Measurements from ENCODE around the gene AIFM2. TPM values are rescaled to one million over a fixed set of nuclear protein-coding genes. Genes with fewer than 3 reads are reported as not detected.
A peak's percentile ranks its signal among the peaks of the same experiment; 100 is the strongest.

AIFM2 gene
- total and polyA plus RNA-seq, 4 donors = 5.0 to 20.3 (median 9.7) TPM

DNA sequence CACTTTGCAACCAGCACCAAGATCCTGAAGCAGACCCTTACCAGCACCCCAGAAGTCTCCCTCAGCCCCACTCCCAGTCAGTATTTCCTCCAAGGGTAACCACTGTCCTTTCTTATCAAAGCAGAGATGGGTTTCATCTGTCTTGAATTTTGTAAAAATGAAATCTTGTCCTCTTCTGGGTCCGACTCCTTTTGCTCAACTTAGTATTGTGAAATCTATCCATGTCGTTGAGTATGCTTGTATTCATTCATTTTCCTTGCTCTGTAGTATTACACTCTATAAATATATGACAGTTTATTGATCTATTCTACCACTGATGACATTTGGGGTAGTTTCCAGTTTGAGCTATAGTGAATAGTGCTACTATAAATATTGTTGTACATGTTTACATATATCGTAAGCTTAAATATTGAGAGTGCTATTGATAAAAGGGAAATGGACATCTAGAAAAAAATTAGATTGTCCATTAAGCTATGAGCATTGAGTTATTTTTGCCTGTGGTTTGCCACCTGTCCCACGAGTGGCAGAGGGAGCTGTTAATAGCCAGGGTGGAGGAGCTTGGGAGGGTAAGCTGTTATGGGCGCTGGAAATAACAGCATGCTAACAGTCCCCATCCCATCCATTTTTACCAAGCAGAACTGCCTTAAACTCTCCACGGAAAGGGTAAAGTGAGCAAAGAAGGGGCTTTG, 36.5 kb downstream of the AIFM2 start:
- no peaks in the 10 kb centered on the region for H3K9me3 ChIP-seq (ENCODE audit: control insufficient read depth in 4 of 4, low read length in 3 of 4)
- no peak overlapping the region for H3K4me3 ChIP-seq (ENCODE audit: low read depth in 1 of 3, low read length in 3 of 3)
- DNase-seq (ENCODE audit: low spot score) = no peak
- H3K36me3 ChIP-seq (ENCODE audit: control insufficient read depth in 4 of 4, insufficient read depth in 3 of 4, low read depth in 1 of 4, low read length in 3 of 4) = peaks cover 0 to 5% (median 1%) of the 10 kb centered on the region in 4 donors
- H3K27ac ChIP-seq (ENCODE audit: low read depth in 1 of 2, low read length in 2 of 2) = no peak overlapping the region
- H3K4me1 ChIP-seq (ENCODE audit: control insufficient read depth in 4 of 4, insufficient read depth in 4 of 4, low read length in 3 of 4) = peaks cover 0 to 19% (median 8%) of the 10 kb centered on the region in 4 donors
- TF ChIP-seq RAD21 (IDR thresholded peaks at IDR 0.05) (no peak), HNF4G (IDR thresholded peaks at IDR 0.05) (no peak), YY1 (IDR thresholded peaks at IDR 0.05) (no peak), FOXA2 (IDR thresholded peaks at IDR 0.05) (no peak), JUND (IDR thresholded peaks at IDR 0.05) (no peak)
- TF ChIP-seq, protein P1, sequence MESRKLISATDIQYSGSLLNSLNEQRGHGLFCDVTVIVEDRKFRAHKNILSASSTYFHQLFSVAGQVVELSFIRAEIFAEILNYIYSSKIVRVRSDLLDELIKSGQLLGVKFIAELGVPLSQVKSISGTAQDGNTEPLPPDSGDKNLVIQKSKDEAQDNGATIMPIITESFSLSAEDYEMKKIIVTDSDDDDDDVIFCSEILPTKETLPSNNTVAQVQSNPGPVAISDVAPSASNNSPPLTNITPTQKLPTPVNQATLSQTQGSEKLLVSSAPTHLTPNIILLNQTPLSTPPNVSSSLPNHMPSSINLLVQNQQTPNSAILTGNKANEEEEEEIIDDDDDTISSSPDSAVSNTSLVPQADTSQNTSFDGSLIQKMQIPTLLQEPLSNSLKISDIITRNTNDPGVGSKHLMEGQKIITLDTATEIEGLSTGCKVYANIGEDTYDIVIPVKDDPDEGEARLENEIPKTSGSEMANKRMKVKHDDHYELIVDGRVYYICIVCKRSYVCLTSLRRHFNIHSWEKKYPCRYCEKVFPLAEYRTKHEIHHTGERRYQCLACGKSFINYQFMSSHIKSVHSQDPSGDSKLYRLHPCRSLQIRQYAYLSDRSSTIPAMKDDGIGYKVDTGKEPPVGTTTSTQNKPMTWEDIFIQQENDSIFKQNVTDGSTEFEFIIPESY (IDR thresholded peaks at IDR 0.05) = no peak
- H3K27me3 ChIP-seq (ENCODE audit: control insufficient read depth in 4 of 4, insufficient read depth in 4 of 4, low read length in 3 of 4) = no peaks in the 10 kb centered on the region
- H3K9ac ChIP-seq (ENCODE audit: low read depth in 1 of 2, low read length in 2 of 2) = no peak overlapping the region
- 83% methylated on average over 6 of the region's 6 CpGs for WGBS

DNA sequence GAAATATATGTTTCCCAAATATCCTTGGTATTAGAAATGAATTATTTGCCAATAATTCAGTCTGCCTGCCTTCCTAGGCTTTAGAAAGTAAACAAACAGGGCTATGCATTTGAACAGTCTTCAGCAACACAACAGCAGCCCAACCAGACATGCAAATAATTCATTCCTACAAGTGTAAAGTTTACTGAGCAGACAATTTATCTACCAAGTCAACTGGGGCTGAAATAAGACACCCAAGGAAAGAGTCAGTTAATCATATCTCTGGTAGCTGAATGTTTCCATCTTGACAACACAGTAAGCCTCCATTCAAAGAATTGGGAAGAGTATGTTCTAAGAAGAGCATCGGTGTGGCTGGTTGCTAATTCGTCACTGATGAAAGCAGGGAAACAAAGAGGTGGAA, 38.4 kb downstream of the AIFM2 start:
- H3K9ac ChIP-seq (ENCODE audit: low read depth in 1 of 2, low read length in 2 of 2) = no peak overlapping the region
- TF ChIP-seq, protein P1 (IDR thresholded peaks at IDR 0.05) = no peak
- TF ChIP-seq SP1 (IDR thresholded peaks at IDR 0.05) = no peak
- TF ChIP-seq, protein P2, sequence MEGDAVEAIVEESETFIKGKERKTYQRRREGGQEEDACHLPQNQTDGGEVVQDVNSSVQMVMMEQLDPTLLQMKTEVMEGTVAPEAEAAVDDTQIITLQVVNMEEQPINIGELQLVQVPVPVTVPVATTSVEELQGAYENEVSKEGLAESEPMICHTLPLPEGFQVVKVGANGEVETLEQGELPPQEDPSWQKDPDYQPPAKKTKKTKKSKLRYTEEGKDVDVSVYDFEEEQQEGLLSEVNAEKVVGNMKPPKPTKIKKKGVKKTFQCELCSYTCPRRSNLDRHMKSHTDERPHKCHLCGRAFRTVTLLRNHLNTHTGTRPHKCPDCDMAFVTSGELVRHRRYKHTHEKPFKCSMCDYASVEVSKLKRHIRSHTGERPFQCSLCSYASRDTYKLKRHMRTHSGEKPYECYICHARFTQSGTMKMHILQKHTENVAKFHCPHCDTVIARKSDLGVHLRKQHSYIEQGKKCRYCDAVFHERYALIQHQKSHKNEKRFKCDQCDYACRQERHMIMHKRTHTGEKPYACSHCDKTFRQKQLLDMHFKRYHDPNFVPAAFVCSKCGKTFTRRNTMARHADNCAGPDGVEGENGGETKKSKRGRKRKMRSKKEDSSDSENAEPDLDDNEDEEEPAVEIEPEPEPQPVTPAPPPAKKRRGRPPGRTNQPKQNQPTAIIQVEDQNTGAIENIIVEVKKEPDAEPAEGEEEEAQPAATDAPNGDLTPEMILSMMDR (IDR thresholded peaks at IDR 0.05; ENCODE audit: low read depth, low read length, missing input control) = no peak
- TF ChIP-seq EGR1 (IDR thresholded peaks at IDR 0.05; ENCODE audit: low read depth in 2 of 2) = no peak
- TF ChIP-seq TAF1 (conservative IDR thresholded peaks at IDR 0.05) = no peak
- no peak overlapping the region for H3K4me3 ChIP-seq (ENCODE audit: low read depth in 1 of 3, low read length in 3 of 3)
- peaks cover 0 to 4% (median 1%) of the 10 kb centered on the region in 4 donors for H3K36me3 ChIP-seq (ENCODE audit: control insufficient read depth in 4 of 4, insufficient read depth in 3 of 4, low read depth in 1 of 4, low read length in 3 of 4)
- no peak for DNase-seq (ENCODE audit: low spot score)
- peaks cover 0 to 28% (median 14%) of the 10 kb centered on the region in 4 donors for H3K4me1 ChIP-seq (ENCODE audit: control insufficient read depth in 4 of 4, insufficient read depth in 4 of 4, low read length in 3 of 4)
- H3K9me3 ChIP-seq (ENCODE audit: control insufficient read depth in 4 of 4, low read length in 3 of 4) = no peaks in the 10 kb centered on the region
- no peaks in the 10 kb centered on the region for H3K27me3 ChIP-seq (ENCODE audit: control insufficient read depth in 4 of 4, insufficient read depth in 4 of 4, low read length in 3 of 4)
- 94% methylated on average over 2 of the region's 2 CpGs for WGBS
- no peak overlapping the region for H3K27ac ChIP-seq (ENCODE audit: low read depth in 1 of 2, low read length in 2 of 2)

DNA sequence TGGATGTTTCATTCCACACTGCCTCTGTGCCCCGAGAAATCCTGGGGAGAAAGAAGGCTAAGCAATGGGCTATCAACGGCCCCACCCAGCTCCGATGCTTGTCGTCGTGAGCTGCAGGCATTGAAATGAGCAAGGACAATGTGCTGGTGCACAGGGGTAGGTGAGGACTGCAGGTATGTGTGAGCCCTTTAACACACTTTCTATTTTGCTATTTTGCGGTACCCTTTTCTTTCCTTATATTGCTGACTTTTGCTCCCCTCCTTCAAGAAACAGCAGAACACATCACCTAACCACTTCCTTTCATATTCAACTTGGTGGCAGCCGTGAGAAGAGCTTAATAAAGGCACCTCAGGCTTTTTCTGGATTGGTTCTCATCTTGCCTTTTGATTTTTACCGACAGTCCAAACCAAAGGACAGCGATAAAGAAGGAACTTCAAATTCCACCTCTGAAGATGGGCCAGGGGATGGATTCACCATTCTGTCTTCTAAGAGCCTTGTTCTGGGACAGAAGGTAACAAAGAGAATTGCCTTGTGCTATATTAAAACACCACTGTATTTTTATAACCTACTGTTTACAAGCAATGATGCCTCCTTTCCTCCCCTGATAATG, 39.2 kb downstream of the AIFM2 start:
- Histone ChIP-seq H3K9me3 (ENCODE audit: control insufficient read depth in 4 of 4, low read length in 3 of 4) (no peaks in the 10 kb centered on the region), H3K9ac (ENCODE audit: low read depth in 1 of 2, low read length in 2 of 2) (peak overlapping the region in 1 of 2 donors; percentile 38), H3K4me1 (ENCODE audit: control insufficient read depth in 4 of 4, insufficient read depth in 4 of 4, low read length in 3 of 4) (peaks cover 0 to 28% (median 14%) of the 10 kb centered on the region in 4 donors), H3K27ac (ENCODE audit: low read depth in 1 of 2, low read length in 2 of 2) (no peak overlapping the region), H3K4me3 (ENCODE audit: low read depth in 1 of 3, low read length in 3 of 3) (no peak overlapping the region), H3K27me3 (ENCODE audit: control insufficient read depth in 4 of 4, insufficient read depth in 4 of 4, low read length in 3 of 4) (no peaks in the 10 kb centered on the region), H3K36me3 (ENCODE audit: control insufficient read depth in 4 of 4, insufficient read depth in 3 of 4, low read depth in 1 of 4, low read length in 3 of 4) (no peaks in the 10 kb centered on the region)
- 88% methylated on average over 9 of the region's 9 CpGs for WGBS
- no peak for DNase-seq (ENCODE audit: low spot score)
- TF ChIP-seq RAD21 (IDR thresholded peaks at IDR 0.05) (no peak), HNF4A (conservative IDR thresholded peaks at IDR 0.05) (no peak), FOXA2 (IDR thresholded peaks at IDR 0.05) (no peak), NR2F2 (IDR thresholded peaks at IDR 0.05) (no peak), FOXA1 (IDR thresholded peaks at IDR 0.05) (no peak)
- TF ChIP-seq, protein P2 (IDR thresholded peaks at IDR 0.05; ENCODE audit: low read depth, low read length, missing input control) = no peak
- TF ChIP-seq, protein P1 (IDR thresholded peaks at IDR 0.05) = no peak
- TF ChIP-seq, protein P3, sequence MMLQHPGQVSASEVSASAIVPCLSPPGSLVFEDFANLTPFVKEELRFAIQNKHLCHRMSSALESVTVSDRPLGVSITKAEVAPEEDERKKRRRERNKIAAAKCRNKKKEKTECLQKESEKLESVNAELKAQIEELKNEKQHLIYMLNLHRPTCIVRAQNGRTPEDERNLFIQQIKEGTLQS (IDR thresholded peaks at IDR 0.05) = no peak
- TF ChIP-seq, protein P4, sequence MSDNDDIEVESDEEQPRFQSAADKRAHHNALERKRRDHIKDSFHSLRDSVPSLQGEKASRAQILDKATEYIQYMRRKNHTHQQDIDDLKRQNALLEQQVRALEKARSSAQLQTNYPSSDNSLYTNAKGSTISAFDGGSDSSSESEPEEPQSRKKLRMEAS (IDR thresholded peaks at IDR 0.05) = no peak

Measured in liver (tissue), 9 donors.